Right atrium auricular region (tissue), 2 donors: Measurements from ENCODE around the gene PDE4B. TPM values are rescaled to one million over a fixed set of nuclear protein-coding genes. Genes with fewer than 3 reads are reported as not detected.

ENCODE experiments used
- DNase-seq: peaks from one replicate; pipeline ENCODE4 v3.0.0-alpha.2; 2019; ENCODE audit warnings: low spot score
- H3K27ac ChIP-seq, 2 donors: fragments of 200-600 bp; sonication (generic); 1 replicate in 1 of 2; 2 replicates in 1 of 2; pipeline ENCODE4 v1.5.1; 2016 to 2019
- H3K27me3 ChIP-seq, 2 donors: fragments of 200-600 bp; sonication (generic); one replicate each; pipeline versions ENCODE4 v1.5.1 to v1.6.0; 2017 to 2019
- H3K36me3 ChIP-seq: fragments of 200-600 bp; sonication (generic); one replicate; pipeline ENCODE4 v1.5.1; 2016
- H3K4me1 ChIP-seq, 2 donors: fragments of 200-600 bp; sonication (generic); one replicate each; pipeline versions ENCODE4 v1.5.1 to v1.6.0; 2017 to 2019
- H3K4me3 ChIP-seq, 2 donors: fragments of 200-600 bp; sonication (generic); 1 replicate in 1 of 2; 2 replicates in 1 of 2; pipeline ENCODE4 v1.5.1; 2017 to 2019; ENCODE audit warnings: mild to moderate bottlenecking in 1 of 2, moderate library complexity in 1 of 2
- H3K9me3 ChIP-seq, 2 donors: fragments of 200-600 bp; sonication (generic); one replicate each; pipeline ENCODE4 v1.5.1; 2019
- CTCF ChIP-seq, 2 donors: fragments of 200-600 bp; sonication (generic); IDR thresholded peaks; one replicate each; pipeline ENCODE4 v1.5.1; 2019; ENCODE audit warnings: antibody characterized with exemption in 2 of 2
- total RNA-seq, 2 donors: library from RNA; depleted of rRNA; stranded (reverse); fragments of >200 nt; gene quantifications; one replicate each; pipeline ENCODE4 v1.1.0, GENCODE V29; 2016

Gene PDE4B
- total RNA-seq, 2 donors from 2014 or later, result 16.0 to 27.7 TPM

GRCh38 chr1:66168467-66168887 lies 375.8 kb downstream of the PDE4B start:
- no peak for DNase-seq
- H3K27ac ChIP-seq, result no peak overlapping the region
- TF ChIP-seq CTCF (IDR thresholded peaks at IDR 0.05), result no peak
- H3K36me3 ChIP-seq, result no peaks in the 10 kb centered on the region
- H3K4me3 ChIP-seq, result no peak overlapping the region
- H3K27me3 ChIP-seq, result no peaks in the 10 kb centered on the region
- no peaks in the 10 kb centered on the region for H3K4me1 ChIP-seq
- no peaks in the 10 kb centered on the region for H3K9me3 ChIP-seq

- Histone ChIP-seq H3K4me3 (no peak overlapping the region), H3K27me3 (no peaks in the 10 kb centered on the region), H3K4me1 (no peaks in the 10 kb centered on the region), H3K27ac (no peak overlapping the region), H3K9me3 (no peaks in the 10 kb centered on the region), H3K36me3 (no peaks in the 10 kb centered on the region)
- TF ChIP-seq CTCF (IDR thresholded peaks at IDR 0.05), result no peak
- no peak for DNase-seq
These were observed 376.4 kb downstream of the PDE4B start for GRCh38 chr1:66168948-66169671.

GRCh38 chr1:66172272-66172671 lies 379.6 kb downstream of the PDE4B start:
- no peak overlapping the region for H3K27ac ChIP-seq
- no peaks in the 10 kb centered on the region for H3K4me1 ChIP-seq
- no peak for TF ChIP-seq CTCF (IDR thresholded peaks at IDR 0.05)
- no peak overlapping the region for H3K4me3 ChIP-seq
- H3K36me3 ChIP-seq, result no peaks in the 10 kb centered on the region
- no peaks in the 10 kb centered on the region for H3K9me3 ChIP-seq
- no peaks in the 10 kb centered on the region for H3K27me3 ChIP-seq
- DNase-seq, result no peak

- no peak for TF ChIP-seq CTCF (IDR thresholded peaks at IDR 0.05)
- H3K9me3 ChIP-seq, result no peaks in the 10 kb centered on the region
- DNase-seq, result no peak
- no peak overlapping the region for H3K27ac ChIP-seq
- no peaks in the 10 kb centered on the region for H3K27me3 ChIP-seq
- no peaks in the 10 kb centered on the region for H3K4me1 ChIP-seq
- no peaks in the 10 kb centered on the region for H3K36me3 ChIP-seq
- H3K4me3 ChIP-seq, result no peak overlapping the region
These were observed 382.4 kb downstream of the PDE4B start for GRCh38 chr1:66175098-66175497.

- no peaks in the 10 kb centered on the region for H3K36me3 ChIP-seq
- H3K4me1 ChIP-seq, result no peaks in the 10 kb centered on the region
- DNase-seq, result no peak
- H3K4me3 ChIP-seq, result no peak overlapping the region
- TF ChIP-seq CTCF (IDR thresholded peaks at IDR 0.05), result no peak
- no peak overlapping the region for H3K27ac ChIP-seq
- no peaks in the 10 kb centered on the region for H3K9me3 ChIP-seq
- no peaks in the 10 kb centered on the region for H3K27me3 ChIP-seq
These were observed 382.9 kb downstream of the PDE4B start for GRCh38 chr1:66175581-66175980.
